GM21447 (cell line): ENCODE data around the gene PAK1.

Experiments
- ATAC-seq: cut with Tn5 transposase; IDR thresholded peaks from one replicate; pipeline ENCODE4 v1.9.1; 2021; ENCODE audit not compliant: unreplicated experiment

Gene PAK1

GRCh38 chr11:77438487-77438886, 35.4 kb downstream of the PAK1 start:
- ATAC-seq = no peak

- no peak for ATAC-seq
Observed at GRCh38 chr11:77436969-77437368, 36.9 kb downstream of the PAK1 start.

- no peak for ATAC-seq
Observed at GRCh38 chr11:77436506-77436905, 37.4 kb downstream of the PAK1 start.

- no peak for ATAC-seq
Observed at GRCh38 chr11:77435972-77436371, 37.9 kb downstream of the PAK1 start.

- no peak for ATAC-seq
Observed at GRCh38 chr11:77431813-77432212, 42.1 kb downstream of the PAK1 start.

- ATAC-seq = no peak
Observed at GRCh38 chr11:77428598-77428997, 45.3 kb downstream of the PAK1 start.

GRCh38 chr11:77425346-77425745, 48.5 kb downstream of the PAK1 start:
- no peak for ATAC-seq

GRCh38 chr11:77424644-77425043, 49.2 kb downstream of the PAK1 start:
- ATAC-seq = no peak

- ATAC-seq = no peak
Observed at GRCh38 chr11:77423624-77424023, 50.3 kb downstream of the PAK1 start.

GRCh38 chr11:77422687-77423086, 51.2 kb downstream of the PAK1 start:
- no peak for ATAC-seq

GRCh38 chr11:77421041-77421723, 52.7 kb downstream of the PAK1 start:
- ATAC-seq = no peak

GRCh38 chr11:77418971-77419597, 54.8 kb downstream of the PAK1 start:
- no peak for ATAC-seq

GRCh38 chr11:77418155-77418970, 55.5 kb downstream of the PAK1 start:
- ATAC-seq = peak; percentile 70

- no peak for ATAC-seq
Observed at GRCh38 chr11:77416357-77416756, 57.5 kb downstream of the PAK1 start.

GRCh38 chr11:77413850-77414460, 59.9 kb downstream of the PAK1 start:
- ATAC-seq = no peak

GRCh38 chr11:77412814-77413213, 61.1 kb downstream of the PAK1 start:
- ATAC-seq = no peak

GRCh38 chr11:77411717-77412441, 62.0 kb downstream of the PAK1 start:
- ATAC-seq = peak; percentile 80

- peak; percentile 44 for ATAC-seq
Observed at GRCh38 chr11:77411137-77411707, 62.7 kb downstream of the PAK1 start.

GRCh38 chr11:77410076-77410827, 63.6 kb downstream of the PAK1 start:
- no peak for ATAC-seq

- no peak for ATAC-seq
Observed at GRCh38 chr11:77409046-77409445, 64.8 kb downstream of the PAK1 start.
